ENCODE measurements around the gene HSD17B14. TPM values are rescaled to one million over a fixed set of nuclear protein-coding genes. Genes with fewer than 3 reads are reported as not detected.
A peak's percentile ranks its signal among the peaks of the same experiment; 100 is the strongest.

Gene HSD17B14
- total and polyA plus RNA-seq, 9 of the 15 experiments (the other 6 are each of a cell fraction or from before 2014, with no cell fraction given), result 0.16 TPM; not detected in 8

DNA sequence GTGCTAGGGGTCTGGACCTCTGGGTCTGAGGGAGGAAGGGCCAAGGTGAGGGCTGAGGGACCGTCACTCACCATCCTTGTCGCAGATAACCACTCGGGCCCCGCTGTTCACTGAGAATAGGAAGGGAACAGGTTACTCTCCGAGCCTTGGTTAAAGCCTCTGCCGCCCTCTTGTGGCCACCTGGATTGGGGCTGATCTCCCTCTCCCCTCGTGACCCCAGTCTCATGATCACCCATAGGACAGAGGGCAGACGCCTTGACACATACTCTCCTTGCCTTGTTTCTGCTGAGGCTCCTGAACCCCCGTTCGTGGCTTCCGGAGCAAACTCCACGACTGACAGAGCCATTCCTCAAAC lies 580 bp downstream of the HSD17B14 start (continued):
- no peak for TF ChIP-seq CLOCK (CRISPR knock-in tag; IDR thresholded peaks at IDR 0.05; ENCODE audit: borderline replicate concordance)
- TF ChIP-seq RAD51 (IDR thresholded peaks at IDR 0.05; ENCODE audit: borderline replicate concordance, low read depth), result peak; percentile 86
- no peak for TF ChIP-seq CBX3 (IDR thresholded peaks at IDR 0.05; ENCODE audit: borderline replicate concordance in 1 of 2, low read length in 2 of 2)
- no peak for TF ChIP-seq HNRNPUL1 (IDR thresholded peaks at IDR 0.05; ENCODE audit: low read length)
- no peak for TF ChIP-seq TEAD2 (tag; IDR thresholded peaks at IDR 0.05)
- TF ChIP-seq NFE2 (IDR thresholded peaks at IDR 0.05; ENCODE audit: low read depth), result no peak
- no peak for TF ChIP-seq RBM34 (IDR thresholded peaks at IDR 0.05; ENCODE audit: borderline replicate concordance, insufficient read depth, low read length)
- TF ChIP-seq ZNF146 (CRISPR knock-in tag; IDR thresholded peaks at IDR 0.05; ENCODE audit: unreplicated experiment), result no peak
- no peak for TF ChIP-seq KHSRP (IDR thresholded peaks at IDR 0.05)
- TF ChIP-seq KLF6 (CRISPR knock-in tag; IDR thresholded peaks at IDR 0.05; ENCODE audit: borderline replicate concordance), result peak; percentile 23; the same call in 1 of the 2 replicates
- TF ChIP-seq KDM5B (IDR thresholded peaks at IDR 0.05; ENCODE audit: insufficient replicate concordance, low read depth, low read length), result no peak
- TF ChIP-seq ZNF644 (tag; IDR thresholded peaks at IDR 0.05; ENCODE audit: low read depth), result no peak
- no peak for TF ChIP-seq MED1 (CRISPR knock-in tag; IDR thresholded peaks at IDR 0.05; ENCODE audit: borderline replicate concordance)
- TF ChIP-seq, protein P1, sequence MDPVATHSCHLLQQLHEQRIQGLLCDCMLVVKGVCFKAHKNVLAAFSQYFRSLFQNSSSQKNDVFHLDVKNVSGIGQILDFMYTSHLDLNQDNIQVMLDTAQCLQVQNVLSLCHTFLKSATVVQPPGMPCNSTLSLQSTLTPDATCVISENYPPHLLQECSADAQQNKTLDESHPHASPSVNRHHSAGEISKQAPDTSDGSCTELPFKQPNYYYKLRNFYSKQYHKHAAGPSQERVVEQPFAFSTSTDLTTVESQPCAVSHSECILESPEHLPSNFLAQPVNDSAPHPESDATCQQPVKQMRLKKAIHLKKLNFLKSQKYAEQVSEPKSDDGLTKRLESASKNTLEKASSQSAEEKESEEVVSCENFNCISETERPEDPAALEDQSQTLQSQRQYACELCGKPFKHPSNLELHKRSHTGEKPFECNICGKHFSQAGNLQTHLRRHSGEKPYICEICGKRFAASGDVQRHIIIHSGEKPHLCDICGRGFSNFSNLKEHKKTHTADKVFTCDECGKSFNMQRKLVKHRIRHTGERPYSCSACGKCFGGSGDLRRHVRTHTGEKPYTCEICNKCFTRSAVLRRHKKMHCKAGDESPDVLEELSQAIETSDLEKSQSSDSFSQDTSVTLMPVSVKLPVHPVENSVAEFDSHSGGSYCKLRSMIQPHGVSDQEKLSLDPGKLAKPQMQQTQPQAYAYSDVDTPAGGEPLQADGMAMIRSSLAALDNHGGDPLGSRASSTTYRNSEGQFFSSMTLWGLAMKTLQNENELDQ (CRISPR knock-in tag; IDR thresholded peaks at IDR 0.05; ENCODE audit: borderline replicate concordance), result no peak
- no peak for TF ChIP-seq ZNF431 (CRISPR knock-in tag; IDR thresholded peaks at IDR 0.05)
- TF ChIP-seq KLF13 (tag; IDR thresholded peaks at IDR 0.05; ENCODE audit: borderline replicate concordance, low read depth), result no peak
- no peak for TF ChIP-seq EWSR1 (IDR thresholded peaks at IDR 0.05; ENCODE audit: borderline replicate concordance, low read depth, partially characterized antibody)
- no peak for TF ChIP-seq TAF15 (IDR thresholded peaks at IDR 0.05; ENCODE audit: low read depth, low read length)
- TF ChIP-seq ZNF408 (CRISPR knock-in tag; IDR thresholded peaks at IDR 0.05; ENCODE audit: low read depth), result no peak
- no peak for TF ChIP-seq ZNF239 (CRISPR knock-in tag; IDR thresholded peaks at IDR 0.05)
- no peak for TF ChIP-seq ZC3H4 (CRISPR knock-in tag; IDR thresholded peaks at IDR 0.05; ENCODE audit: borderline replicate concordance)
- no peak for TF ChIP-seq SAFB (IDR thresholded peaks at IDR 0.05; ENCODE audit: borderline replicate concordance, low read depth, low read length)
- no peak for TF ChIP-seq ELF1 (tag; IDR thresholded peaks at IDR 0.05)
- TF ChIP-seq NFIC (IDR thresholded peaks at IDR 0.05), result no peak
- TF ChIP-seq XRCC4 (IDR thresholded peaks at IDR 0.05; ENCODE audit: extremely low read depth, insufficient read depth, insufficient read length), result no peak
- peak; percentile 47 for TF ChIP-seq CREM (IDR thresholded peaks at IDR 0.05; ENCODE audit: low read depth)
- no peak for TF ChIP-seq ZNF212 (CRISPR knock-in tag; IDR thresholded peaks at IDR 0.05)

Measured in K562 (cell line).